Measurements from ENCODE around the gene KY.

DNA sequence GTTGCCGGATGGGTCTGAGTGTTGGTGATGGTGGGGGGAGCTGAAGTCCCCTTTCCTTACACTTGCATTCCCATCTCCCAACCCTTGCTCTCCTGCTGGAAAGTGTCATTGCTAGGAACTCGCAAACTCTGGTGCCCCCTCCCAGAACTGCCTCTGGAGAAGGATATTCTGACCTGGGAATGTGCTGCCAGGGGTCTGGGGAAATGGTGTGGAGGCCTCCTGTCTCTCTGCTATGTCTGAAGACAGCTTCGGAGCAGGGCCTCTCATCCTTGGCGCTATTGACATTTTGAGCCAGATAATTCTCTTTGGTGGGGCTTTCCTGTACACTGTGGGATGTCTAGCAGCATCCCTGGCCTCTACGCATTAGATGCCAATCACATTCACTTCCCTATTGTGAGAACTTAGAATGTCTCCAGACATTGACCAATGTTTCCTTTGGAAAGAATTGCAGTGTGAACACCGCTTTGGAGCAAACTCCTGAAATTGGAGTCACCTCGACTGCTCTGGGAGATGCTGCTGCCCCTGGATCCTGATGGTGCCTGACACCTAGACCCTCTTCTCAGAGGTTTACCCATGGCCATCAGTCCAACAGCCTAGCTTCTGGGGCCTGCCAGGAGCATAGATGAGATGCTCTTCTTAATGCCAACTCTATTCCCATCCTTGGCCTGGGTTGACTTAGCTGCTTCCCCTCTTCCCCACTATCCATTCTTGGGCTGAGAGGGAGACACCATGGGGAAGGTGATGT, 2.2 kb upstream of the KY start:
- TF ChIP-seq, protein P1, sequence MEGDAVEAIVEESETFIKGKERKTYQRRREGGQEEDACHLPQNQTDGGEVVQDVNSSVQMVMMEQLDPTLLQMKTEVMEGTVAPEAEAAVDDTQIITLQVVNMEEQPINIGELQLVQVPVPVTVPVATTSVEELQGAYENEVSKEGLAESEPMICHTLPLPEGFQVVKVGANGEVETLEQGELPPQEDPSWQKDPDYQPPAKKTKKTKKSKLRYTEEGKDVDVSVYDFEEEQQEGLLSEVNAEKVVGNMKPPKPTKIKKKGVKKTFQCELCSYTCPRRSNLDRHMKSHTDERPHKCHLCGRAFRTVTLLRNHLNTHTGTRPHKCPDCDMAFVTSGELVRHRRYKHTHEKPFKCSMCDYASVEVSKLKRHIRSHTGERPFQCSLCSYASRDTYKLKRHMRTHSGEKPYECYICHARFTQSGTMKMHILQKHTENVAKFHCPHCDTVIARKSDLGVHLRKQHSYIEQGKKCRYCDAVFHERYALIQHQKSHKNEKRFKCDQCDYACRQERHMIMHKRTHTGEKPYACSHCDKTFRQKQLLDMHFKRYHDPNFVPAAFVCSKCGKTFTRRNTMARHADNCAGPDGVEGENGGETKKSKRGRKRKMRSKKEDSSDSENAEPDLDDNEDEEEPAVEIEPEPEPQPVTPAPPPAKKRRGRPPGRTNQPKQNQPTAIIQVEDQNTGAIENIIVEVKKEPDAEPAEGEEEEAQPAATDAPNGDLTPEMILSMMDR (IDR thresholded peaks at IDR 0.05): no peak
- TF ChIP-seq POLR2A (IDR thresholded peaks at IDR 0.05) (no peak), POLR2AphosphoS5 (IDR thresholded peaks at IDR 0.05) (no peak)

Data from breast epithelium (tissue), 3 donors.